GM19023 (cell line): Measurements from ENCODE around the gene EVI5.
"Not testable (repeated sequence)": the region's sequence is repeated elsewhere in the genome, so short reads cannot be mapped to it uniquely, and the experiment has no call there.

ENCODE experiments used
- ATAC-seq: cut with Tn5 transposase; IDR thresholded peaks from one replicate; pipeline ENCODE4 v1.9.1; 2021; ENCODE audit warnings: mild to moderate bottlenecking, moderate library complexity; ENCODE audit not compliant: unreplicated experiment

The EVI5 gene

DNA sequence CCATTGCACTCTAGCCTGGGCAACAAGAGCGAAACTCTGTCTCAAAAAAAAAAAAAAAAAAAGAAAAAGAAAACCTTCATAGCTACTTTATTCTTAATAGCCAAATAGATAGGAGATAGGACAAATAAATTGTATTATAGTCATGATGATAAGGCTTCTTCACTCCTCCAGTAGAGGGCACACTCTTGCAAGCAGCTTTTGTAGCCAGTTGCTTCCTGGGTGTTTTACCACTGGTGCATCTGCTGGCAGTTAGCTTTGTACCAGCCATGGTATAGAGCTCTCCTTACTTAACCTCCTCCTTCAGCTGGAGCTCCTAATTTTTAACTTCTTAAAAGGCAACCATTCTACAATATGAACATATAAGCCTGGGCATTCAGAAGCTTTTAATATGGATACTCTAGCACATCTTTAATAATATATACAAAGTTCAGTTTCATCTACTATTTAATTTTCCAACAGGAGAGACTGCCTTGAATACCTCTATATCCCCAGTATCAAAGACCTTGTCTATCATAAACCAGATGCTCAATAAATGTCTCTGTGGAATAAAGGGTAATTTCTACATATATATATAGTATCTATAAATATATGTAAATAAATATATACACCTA, 35.8 kb downstream of the EVI5 start:
- ATAC-seq: peak; percentile 64

DNA sequence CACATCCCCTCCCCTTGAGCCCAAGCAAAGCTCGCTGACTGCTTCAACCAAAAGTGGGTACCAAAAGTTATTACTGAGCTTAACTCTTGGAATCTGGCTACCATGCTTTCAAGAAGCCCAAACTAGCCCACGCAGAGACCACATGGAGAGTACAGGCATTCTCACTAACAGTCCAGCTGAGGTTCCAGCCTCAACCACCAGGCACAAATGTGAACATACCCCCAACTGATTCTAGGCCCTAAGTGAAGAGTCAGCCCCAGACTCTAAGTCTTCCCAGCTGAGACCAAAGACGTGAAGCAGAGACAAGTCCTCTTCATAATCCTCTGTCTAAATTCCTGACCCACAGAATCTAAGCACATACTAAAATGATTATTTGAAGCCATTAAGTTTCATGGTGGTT, 36.8 kb downstream of the EVI5 start:
- ATAC-seq: no peak

DNA sequence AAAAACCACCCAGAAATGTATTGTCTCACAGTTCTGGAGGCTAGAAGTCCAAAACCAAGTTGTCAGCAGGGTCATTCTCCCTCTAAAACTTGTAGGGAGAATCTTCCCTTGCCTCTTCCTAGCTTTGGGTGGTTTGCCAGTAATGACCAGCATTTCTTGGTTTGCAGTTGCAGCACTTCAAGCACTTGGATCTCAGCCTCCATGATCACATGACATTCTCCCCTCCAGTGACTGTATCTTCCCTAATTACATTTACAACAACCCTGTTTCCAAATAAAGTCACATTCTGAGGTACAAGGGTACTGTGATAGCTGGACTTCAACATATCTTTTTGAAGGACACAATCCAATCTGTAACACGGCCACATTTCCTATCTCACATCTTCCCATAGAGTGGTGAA, 37.2 kb downstream of the EVI5 start:
- ATAC-seq: no peak

DNA sequence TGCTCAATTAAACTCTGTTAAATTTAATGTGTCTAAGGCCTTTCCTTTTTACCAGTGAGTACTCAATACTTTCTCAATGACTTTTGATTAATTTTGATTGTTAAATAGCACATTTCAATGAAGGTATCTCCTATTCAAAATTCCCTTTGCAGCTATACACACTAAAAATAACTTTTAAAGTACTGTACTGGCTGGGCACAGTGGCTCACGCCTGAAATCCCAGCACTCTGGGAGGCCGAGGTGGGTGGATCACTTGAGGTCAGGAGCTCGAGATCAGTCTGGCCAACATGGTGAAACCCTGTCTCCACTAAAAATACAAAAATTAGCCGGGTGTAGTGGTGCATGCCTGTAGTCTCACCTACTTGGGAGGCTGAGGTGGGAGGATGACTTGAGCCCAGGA, 38.7 kb downstream of the EVI5 start:
- not testable (repeated sequence) for ATAC-seq

DNA sequence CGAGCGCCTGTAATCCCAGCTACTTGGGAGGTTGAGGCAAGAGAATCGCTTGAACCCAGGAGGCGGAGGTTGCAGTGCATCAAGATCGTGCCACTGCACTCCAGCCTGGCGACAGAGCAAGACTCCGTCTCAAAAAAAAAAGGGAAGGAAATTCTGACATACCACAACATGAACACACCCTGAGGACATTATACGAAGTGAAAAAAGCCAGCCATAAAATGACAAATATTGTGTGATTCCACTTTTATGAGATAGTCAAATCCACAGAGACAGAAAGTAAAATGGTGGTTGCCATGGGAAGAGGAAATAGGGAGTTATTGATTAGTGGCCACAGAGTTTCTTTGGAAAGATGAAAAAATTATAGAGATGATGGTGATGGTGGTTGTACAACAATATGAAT, 41.7 kb downstream of the EVI5 start:
- no peak for ATAC-seq

DNA sequence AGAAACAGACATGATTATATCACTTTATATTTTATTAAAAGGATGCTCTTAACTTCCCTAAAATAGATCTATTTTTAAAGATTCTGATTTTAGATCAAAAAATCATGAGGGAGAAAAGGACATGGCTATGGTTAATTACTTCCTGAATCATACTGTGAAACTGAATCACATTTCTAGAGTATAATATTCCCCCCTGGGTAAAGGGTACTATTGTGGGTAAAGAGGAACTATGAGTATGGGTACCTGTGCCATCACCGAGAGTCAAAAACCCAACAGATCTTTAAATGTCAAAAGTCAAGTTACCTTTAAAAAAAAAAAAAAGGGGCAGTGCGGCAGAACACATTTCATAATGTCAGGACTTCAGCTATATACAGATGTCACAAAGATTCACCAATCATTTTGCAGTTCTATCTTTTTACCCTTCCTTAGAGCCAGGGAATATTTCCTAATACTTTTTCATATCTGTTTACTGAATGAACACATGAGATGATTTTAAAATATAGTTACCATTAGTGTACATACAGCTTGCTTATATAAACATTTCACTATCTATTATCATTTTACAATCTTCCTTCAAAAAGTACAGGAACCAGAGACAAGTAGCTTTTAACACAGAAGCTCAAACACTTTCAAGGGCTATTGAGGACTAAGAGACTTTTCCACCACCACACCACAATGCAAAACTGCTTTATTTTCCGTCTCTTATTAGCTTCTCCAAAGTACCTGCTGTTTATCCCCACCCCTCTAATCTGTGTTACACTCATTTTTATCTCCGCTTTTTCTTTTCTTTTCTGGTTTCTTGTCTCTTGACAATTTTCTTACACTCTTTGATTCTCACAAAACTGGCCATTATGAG, 45.0 kb downstream of the EVI5 start:
- no peak for ATAC-seq

DNA sequence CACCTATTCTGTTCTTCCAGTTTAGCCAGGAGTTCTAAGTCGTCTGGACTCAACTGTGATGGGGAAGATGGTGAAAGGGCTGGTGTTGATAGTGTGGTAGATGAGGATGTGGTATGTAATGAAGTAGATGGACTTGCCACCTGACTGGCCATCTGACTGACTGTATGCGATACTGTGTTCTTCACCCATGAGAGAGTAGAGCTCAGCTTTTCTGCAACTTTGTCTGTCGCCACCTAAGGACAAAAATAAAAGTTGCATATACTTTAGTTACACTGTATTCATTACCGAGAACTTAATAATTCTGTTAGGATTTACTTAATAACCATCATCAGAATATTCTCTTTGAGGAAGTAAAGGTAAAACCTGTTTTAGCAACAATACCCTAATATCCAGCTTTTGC, 48.5 kb downstream of the EVI5 start:
- ATAC-seq: no peak

DNA sequence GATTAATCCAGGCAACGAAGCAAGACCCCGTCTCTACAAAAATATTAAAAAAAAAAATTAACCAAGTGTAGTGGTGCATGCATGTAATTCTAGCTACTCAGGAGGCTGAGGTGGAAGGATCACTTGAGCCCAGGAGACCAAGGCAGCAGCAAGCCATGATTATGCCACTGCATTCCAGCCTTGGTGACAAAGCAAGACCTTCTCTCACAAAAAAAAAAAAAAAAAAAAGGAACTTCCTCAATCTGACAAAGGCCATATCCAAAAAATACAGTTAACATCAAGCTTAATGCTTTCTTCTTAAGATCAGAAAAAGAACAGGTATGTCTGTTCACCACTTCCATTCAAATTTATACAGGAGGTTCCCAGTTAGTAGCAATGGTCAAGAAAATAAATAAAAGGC, 54.4 kb downstream of the EVI5 start:
- ATAC-seq: no peak

DNA sequence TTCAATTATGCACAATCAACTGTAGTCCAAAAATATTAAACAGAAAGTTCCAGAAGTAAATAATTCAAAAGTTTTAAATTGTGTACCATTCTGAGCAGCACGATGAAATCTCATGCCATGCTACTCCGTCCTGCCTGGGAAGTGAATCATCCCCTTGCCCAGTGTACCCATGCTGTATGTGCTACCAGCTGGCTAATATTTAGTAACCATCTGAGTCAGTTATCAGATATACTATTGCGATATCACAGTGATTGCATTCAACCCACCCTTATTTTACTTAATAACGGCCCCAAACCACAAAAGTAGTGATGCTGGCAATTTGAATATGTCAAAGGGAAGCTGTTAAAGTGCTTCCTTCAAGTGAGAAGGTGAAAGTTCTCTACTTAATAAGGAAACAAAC, 56.2 kb downstream of the EVI5 start:
- ATAC-seq: no peak

DNA sequence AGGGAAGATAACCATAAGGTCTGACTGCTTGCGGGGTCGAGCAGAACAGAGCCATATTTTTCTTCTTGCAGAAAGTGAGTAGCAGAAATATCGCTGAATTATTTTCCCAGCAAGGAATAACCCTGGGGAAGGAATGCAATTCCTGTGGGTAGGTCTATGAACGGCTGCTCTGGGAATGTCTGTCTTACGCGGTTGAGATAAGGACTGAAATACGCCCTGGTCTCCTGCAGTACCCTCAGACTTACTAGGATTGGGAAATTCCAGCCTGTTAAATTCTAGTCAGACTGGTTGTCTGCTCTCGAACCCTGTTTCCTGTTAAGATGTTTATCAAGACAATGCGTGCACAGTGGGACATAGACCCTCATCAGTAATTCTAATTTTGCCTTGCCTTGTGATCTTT, 61.2 kb downstream of the EVI5 start:
- not testable (repeated sequence) for ATAC-seq

DNA sequence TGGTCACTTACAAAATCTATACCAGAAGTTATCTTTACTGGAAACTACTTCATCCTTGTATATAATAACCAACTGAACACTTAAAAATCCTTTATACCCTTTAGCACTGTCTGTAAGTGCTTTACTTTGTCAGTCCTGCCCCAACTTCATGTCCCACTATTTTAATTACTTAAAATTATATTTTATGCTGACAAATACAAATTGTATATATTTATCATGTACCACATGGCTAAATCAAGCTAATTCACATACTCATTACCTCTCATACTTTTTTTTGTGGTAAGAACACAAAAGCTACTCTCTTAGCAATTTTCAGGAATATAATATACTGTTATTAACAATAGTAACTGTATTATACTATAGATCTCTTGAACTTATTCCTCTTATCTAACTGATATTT, 63.0 kb downstream of the EVI5 start:
- no peak for ATAC-seq

DNA sequence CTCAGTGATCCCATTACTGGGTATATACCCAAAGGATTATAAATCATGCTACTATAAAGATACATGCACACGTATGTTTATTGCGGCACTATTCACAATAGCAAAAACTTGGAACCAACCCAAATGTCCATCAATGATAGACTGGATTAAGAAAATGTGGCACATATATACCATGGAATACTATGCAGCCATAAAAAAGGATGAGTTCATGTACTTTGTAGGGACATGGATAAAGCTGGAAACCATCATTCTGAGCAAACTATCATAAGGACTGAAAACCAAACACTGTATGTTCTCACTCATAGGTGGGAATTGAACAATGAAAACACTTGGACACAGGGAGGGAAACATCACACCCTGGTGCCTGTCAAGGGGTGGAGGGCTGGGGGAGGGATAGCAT, 63.8 kb downstream of the EVI5 start:
- not testable (repeated sequence) for ATAC-seq

DNA sequence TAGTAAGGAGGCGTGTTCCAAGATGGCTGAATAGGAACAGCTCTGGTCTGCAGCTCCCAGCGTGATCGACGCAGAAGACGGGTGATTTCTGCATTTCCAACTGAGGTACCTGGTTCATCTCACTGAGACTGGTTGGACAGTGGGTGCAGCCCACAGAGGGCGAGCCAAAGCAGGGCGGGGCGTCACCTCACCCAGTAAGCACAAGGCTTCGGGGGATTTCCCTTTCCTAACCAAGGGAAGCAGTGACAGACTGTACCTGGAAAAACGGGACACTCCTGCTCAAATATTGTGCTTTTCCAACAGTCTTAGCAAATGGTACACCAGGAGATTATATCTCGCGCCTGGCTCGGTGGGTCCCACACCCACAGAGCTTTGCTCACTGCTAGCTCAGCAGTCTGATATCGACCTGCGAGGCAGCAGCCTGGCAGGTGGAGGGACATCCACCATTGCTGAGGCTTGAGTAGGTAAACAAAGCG, 69.4 kb downstream of the EVI5 start:
- ATAC-seq: not testable (repeated sequence)

DNA sequence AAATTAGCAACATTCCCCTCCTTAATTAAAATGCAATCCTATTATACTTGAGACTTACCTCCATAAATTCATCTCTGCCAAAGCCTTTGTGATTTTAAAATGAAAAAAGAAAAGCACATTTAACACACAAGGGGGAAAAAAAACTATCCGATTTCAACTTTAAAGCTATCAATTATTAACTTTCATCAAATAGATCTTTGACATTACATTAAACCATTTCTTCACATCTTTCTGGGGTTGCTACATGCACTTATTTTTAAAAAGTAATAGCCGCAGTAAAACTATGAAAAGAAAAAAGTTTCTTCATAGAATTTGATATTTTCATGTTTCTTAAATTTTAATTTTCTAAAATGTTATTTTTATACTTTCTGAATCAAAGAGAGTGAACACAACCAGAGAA, 71.0 kb downstream of the EVI5 start:
- ATAC-seq: no peak

DNA sequence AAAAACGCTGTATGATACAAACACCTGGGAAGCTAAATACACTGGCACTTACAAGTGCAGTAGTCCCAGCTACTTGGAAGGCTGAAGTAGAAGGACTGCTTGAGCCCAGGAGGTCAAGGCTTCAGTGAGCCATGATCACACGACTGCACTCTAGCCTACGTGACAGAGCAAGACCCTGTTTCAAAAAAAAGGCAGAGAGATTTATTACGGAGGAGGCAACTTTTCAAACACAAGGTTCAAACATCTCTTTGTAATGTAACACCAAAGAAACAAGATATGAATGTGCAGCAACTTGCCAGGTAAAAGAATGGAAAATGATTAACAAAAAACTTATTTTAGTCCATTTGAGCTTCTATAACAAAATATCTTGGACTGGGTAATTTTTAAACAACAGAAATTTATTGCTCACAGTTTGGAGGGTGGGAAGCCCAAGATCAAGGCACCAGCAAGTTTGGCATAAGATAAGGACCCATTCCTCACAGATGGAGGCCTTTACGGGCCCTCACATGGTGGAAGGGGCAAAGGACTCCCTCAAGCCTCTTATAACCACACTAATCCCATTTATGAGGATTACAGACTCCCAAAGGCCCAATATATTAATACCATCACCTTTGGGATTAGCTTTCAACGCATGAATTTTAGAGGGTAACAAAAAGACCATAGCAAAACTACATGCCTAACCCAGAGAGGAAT, 73.3 kb downstream of the EVI5 start:
- ATAC-seq: no peak

DNA sequence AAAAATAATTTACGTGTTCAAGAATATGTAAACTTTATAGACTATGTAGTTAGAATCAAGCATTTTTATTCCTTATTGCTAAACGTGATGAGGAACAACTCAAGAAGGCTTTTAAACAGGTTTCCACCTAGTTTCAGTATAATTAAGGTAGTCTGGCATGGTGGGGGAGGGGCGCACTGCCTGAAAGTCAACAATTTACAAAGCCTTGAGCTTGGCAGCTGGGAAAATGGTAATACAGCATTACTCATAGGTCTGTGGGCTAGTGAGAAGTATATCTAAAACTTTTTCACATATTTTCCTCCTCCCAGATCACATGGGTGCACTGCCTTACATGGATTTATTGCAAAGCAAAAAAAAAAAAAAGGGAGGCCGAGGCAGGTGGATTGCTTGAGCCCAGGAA, 75.2 kb downstream of the EVI5 start:
- ATAC-seq: no peak

DNA sequence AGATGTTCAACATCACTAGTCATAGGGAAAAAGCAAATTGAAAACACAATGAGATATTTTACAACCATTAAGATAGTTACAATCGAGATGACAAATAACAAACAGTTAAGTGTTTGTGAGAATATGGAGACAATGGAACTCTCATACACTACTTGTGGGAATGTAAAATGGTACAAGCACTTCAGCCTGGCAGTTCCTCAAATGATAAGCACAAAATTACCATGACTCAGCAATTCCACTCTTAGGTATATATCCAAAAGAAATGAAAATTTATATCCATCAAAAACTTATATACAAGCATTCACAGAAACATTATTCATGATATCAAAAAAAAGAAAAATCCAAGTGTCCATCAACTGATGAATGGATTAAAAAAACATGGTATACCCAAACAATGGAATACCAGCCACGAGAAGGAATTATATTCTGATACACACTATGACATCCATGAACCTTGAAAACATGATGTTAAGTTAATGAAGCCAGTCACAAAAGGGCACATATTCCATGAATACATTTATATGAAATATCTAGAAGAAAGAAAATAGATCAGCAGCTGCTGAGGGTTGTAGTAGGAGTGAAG, 76.4 kb downstream of the EVI5 start:
- ATAC-seq: no peak

DNA sequence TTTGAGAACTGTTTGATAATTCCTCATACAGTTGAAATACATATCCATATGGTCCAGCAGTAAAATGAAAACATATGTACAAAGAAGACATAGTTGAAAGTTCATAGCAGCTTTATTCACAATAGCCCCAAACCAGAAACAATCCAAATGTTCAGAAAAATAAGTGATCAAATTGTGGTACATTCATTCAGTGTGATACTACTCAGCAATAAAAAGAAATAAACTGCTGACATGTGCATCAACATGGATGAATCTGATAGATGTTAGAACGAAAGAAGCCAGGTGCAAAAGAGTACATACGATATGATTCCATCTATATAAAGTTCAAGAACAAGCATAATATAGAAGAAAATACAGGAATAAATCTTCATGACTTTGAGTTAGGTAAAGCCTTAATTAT, 77.2 kb downstream of the EVI5 start:
- ATAC-seq: no peak

DNA sequence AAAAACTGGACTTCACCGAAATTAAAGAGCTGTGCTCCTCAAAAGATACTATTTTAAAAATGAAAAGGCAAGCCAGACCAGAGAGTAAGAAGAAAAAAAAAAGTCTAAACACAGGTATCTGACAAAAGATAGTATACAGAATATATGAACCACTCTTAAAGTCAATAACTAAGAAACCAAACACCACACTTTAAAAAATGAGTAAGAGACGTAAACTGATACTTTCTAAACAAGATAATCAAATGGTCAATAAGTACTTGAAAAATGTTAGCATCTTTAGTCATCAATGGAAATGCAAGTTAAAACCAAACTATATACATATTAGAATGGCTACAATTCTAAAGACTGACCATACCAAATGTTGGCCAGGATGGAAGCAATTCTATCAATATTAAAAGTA, 77.6 kb downstream of the EVI5 start:
- ATAC-seq: no peak

DNA sequence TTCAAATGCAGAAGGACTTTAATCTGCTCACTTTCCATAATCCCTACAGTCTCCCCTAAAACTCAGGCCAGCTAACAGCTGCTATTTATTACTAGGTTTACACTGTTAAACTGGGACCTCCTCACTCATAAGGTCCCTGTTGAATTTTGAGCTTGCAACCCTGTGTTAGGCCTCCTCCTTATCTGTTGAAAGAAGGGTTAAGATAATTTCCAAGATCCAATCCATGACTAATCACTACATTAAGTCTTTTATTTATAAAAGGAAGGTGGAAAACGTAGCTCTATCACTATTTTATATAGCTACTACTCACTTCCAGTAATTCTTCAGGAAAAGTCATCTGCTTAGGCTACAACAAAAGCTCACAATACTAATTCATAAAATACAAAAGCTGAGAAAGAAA, 79.5 kb downstream of the EVI5 start:
- ATAC-seq: no peak

DNA sequence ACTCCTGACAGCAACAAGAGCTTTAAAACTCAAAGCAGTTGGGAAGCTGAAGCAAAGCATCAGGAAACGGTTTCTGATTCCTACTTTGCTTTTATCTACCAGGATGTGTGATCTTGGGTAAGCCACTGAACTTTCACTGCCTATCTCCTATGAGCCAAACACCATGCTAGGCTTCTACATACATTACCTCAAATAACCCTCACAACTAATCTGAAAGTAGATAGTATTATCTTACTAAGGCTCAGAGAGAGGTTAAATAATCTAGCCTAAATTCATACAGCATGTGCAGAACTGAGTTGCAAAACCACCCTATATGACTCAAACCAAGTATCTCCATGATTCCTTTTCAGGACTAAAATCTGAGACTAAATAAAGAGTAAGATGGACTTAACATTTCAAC, 83.8 kb downstream of the EVI5 start:
- ATAC-seq: no peak

DNA sequence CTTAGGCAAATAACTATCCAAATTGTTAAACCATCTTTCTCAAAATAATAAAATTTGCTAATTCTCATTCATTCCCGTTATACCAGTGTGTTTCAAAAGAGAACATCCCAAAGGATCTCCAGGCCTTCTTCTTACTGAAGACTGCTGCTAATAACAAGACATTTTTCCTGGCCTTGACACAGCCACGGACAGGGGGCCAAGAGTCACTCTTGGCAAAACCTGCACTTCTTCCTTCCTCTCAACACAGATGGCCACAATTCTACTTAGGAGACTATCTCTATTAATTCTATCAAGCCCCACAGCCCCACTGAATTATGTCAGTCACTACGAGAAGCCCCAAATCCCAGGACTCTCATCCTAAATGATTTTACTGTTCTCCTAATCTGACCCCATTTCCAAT, 86.0 kb downstream of the EVI5 start:
- ATAC-seq: no peak
